ENCODE measurements around the gene SEC31B.

SEC31B gene

GRCh38 chr10:100522107-100522801, 2.6 kb upstream of the SEC31B start:
- Histone ChIP-seq H3K27me3 (ENCODE audit: low read depth) (no peaks in the 10 kb centered on the region), H3K4me1 (no peaks in the 10 kb centered on the region), H3K4me3 (no peak overlapping the region), H3K36me3 (replicated peaks) (peaks cover 38% of the 10 kb centered on the region), H3K9me3 (no peaks in the 10 kb centered on the region)
- no peak for DNase-seq (ENCODE audit: low spot score in 2 of 2)
- in situ Hi-C loops (cut with MboI; ENCODE audit: low sequenced_read_pairs), result no loop called here

- Histone ChIP-seq H3K9me3 (no peaks in the 10 kb centered on the region), H3K4me1 (no peaks in the 10 kb centered on the region), H3K27me3 (ENCODE audit: low read depth) (no peaks in the 10 kb centered on the region), H3K4me3 (no peak overlapping the region), H3K36me3 (replicated peaks) (peaks cover 23% of the 10 kb centered on the region)
- in situ Hi-C loops (cut with MboI; ENCODE audit: low sequenced_read_pairs), result no loop called here
- no peak for DNase-seq (ENCODE audit: low spot score in 2 of 2)
Observed at GRCh38 chr10:100520811-100521210, 1.1 kb upstream of the SEC31B start.

GRCh38 chr10:100518761-100519241, 860 bp downstream of the SEC31B start:
- Histone ChIP-seq H3K27me3 (ENCODE audit: low read depth) (no peaks in the 10 kb centered on the region), H3K36me3 (replicated peaks) (peaks cover 12% of the 10 kb centered on the region; the same call in 1 of the 2 replicates), H3K9me3 (no peaks in the 10 kb centered on the region), H3K4me1 (no peaks in the 10 kb centered on the region), H3K4me3 (no peak overlapping the region)
- DNase-seq (ENCODE audit: low spot score in 2 of 2), result peak; percentile 45 to 81
- in situ Hi-C loops (cut with MboI; ENCODE audit: low sequenced_read_pairs), result no loop called here

DNA sequence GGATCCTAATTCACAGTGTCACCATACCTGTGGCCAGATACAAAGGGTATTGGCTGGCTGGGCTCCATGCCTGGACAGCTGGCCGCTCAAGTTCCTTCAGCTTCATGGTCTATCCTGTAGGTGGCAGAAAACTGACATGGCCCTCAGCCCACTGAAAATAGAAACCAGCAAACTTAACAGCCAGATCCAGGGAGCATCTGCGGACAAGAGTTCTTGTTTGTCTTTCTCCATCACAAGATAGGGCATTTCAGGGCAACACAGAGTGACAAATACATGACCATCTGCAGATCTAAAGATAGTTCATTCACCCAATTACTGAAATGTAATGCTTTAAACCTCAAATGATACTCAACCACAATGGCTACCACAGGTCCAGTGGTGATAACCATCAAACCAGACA, 2.8 kb downstream of the SEC31B start:
- Histone ChIP-seq H3K36me3 (replicated peaks) (peaks cover 3% of the 10 kb centered on the region; the same call in 1 of the 2 replicates), H3K9me3 (no peaks in the 10 kb centered on the region), H3K4me3 (no peak overlapping the region), H3K4me1 (no peaks in the 10 kb centered on the region), H3K27me3 (ENCODE audit: low read depth) (no peaks in the 10 kb centered on the region)
- no peak for DNase-seq (ENCODE audit: low spot score in 2 of 2)
- in situ Hi-C loops (cut with MboI; ENCODE audit: low sequenced_read_pairs), result no loop called here

DNA sequence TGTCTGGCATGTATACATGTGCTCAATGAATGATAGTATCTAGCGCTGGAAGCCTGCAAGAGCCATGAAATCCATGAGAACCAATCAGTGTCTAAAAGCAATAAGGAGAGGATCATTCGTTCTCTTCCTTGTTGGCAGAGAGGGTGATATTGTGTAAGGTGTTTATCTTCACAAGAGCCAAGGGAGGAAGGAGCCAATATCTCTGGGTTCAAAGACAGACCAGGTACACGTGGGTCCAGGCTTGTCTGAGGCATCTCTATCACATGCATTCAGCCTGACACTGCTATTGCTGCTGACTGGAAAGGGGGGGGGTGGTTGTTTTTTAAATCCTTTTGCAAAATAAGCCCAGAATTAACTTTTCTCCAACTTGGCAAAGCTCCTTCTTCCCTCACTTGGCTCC, 4.0 kb downstream of the SEC31B start:
- Histone ChIP-seq H3K36me3 (replicated peaks) (peaks cover 3% of the 10 kb centered on the region; the same call in 1 of the 2 replicates), H3K4me1 (no peaks in the 10 kb centered on the region), H3K9me3 (no peaks in the 10 kb centered on the region), H3K27me3 (ENCODE audit: low read depth) (no peaks in the 10 kb centered on the region), H3K4me3 (no peak overlapping the region)
- DNase-seq (ENCODE audit: low spot score in 2 of 2), result no peak
- in situ Hi-C loops (cut with MboI; ENCODE audit: low sequenced_read_pairs), result no loop called here

DNA sequence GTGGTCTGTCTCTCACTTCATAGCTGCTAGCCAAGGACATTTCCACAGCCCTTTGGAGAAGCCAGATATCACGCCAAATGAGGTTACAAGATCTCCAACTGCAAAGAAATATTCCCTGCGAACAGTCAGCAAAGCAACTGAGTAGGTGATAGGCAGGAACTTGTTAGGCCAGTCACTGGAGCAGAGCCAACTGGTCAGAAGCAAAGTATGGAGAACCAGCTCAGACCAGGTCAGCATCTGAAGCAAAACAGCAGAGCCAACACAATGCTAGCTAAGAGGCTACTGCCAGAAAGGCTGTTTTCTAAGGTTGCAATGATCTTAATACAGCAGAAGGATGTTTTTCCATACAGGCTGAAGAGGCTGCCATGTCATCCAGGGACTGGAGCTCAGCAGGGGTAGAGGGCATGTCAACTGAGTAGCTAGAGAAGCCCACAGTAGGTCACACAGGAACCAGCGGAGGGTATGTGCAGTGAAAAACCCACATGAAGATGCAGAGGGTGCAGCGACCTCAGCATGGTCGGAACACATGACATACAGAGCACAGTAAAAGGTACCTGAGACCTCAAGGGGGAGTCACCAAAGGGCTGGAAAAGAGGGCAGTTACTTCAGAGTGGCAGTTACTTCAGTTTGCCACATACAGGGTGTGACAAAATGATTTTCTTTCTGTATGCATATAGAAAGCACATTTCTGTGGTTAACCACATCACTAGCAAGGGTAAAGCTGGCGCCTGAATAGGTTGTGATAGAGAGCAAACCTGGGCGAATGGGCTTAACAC, 8.9 kb downstream of the SEC31B start:
- Histone ChIP-seq H3K4me3 (no peak overlapping the region), H3K27me3 (ENCODE audit: low read depth) (no peaks in the 10 kb centered on the region), H3K9me3 (no peaks in the 10 kb centered on the region), H3K36me3 (replicated peaks) (peaks cover 12% of the 10 kb centered on the region), H3K4me1 (no peaks in the 10 kb centered on the region)
- no peak for DNase-seq (ENCODE audit: low spot score in 2 of 2)
- in situ Hi-C loops (cut with MboI; ENCODE audit: low sequenced_read_pairs), result no loop called here

GRCh38 chr10:100509241-100509840, 10.3 kb downstream of the SEC31B start:
- no peak for DNase-seq (ENCODE audit: low spot score in 2 of 2)
- in situ Hi-C loops (cut with MboI; ENCODE audit: low sequenced_read_pairs), result loop anchor here (5.0 to 10.0 kb wide), 2 partner anchors 77 to 165 kb away; partner anchors contain the start of gene SCD
- H3K4me3 ChIP-seq, result no peak overlapping the region

GRCh38 chr10:100508691-100509150, 10.9 kb downstream of the SEC31B start:
- H3K4me1 ChIP-seq, result peaks cover 7% of the 10 kb centered on the region
- in situ Hi-C loops (cut with MboI; ENCODE audit: low sequenced_read_pairs), result loop anchor here (5.0 to 10.0 kb wide), 2 partner anchors 76 to 164 kb away; partner anchors contain the start of gene SCD
- H3K27me3 ChIP-seq (ENCODE audit: low read depth), result no peaks in the 10 kb centered on the region
- H3K4me3 ChIP-seq, result no peak overlapping the region
- DNase-seq (ENCODE audit: low spot score in 2 of 2), result peak; percentile 56 to 64
- H3K9me3 ChIP-seq, result no peaks in the 10 kb centered on the region
- H3K36me3 ChIP-seq (replicated peaks), result peaks cover 15% of the 10 kb centered on the region

More at GRCh38 chr10:100509241-100509840, 10.3 kb downstream of the SEC31B start:
- Histone ChIP-seq H3K36me3 (replicated peaks) (peaks cover 15% of the 10 kb centered on the region), H3K9me3 (no peaks in the 10 kb centered on the region), H3K4me1 (peaks cover 3% of the 10 kb centered on the region), H3K27me3 (ENCODE audit: low read depth) (no peaks in the 10 kb centered on the region)

- no peak overlapping the region for H3K4me3 ChIP-seq
- in situ Hi-C loops (cut with MboI; ENCODE audit: low sequenced_read_pairs), result loop anchor here (5.0 to 10.0 kb wide), 2 partner anchors 76 to 163 kb away; partner anchors contain the start of gene SCD
Observed at GRCh38 chr10:100508266-100508665, 11.4 kb downstream of the SEC31B start.

DNA sequence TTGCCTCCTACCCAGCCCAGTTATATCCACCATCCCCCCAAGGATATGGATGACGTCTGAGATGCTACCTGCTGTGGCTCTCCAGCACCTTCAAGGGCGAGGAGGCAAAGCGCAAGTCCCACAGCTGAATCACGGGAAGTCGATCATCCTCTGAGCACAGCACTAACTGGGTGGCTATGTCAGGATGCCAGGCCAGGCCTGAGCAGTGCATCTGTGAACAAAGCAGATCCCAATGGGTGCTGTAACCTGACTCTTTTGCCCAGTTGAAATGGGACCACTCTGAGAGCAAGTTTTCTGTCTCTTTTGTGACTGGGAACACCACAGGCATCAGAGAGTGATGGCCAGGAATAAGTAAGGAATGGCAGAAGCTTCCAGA, 12.3 kb downstream of the SEC31B start:
- in situ Hi-C loops (cut with MboI; ENCODE audit: low sequenced_read_pairs), result loop anchor here (5.0 to 10.0 kb wide), 2 partner anchors 75 to 163 kb away; partner anchors contain the start of gene SCD
- peaks cover 8% of the 10 kb centered on the region for H3K4me1 ChIP-seq
- DNase-seq (ENCODE audit: low spot score in 2 of 2), result no peak
- no peak overlapping the region for H3K4me3 ChIP-seq
- peaks cover 15% of the 10 kb centered on the region for H3K36me3 ChIP-seq (replicated peaks)
- no peaks in the 10 kb centered on the region for H3K9me3 ChIP-seq
- H3K27me3 ChIP-seq (ENCODE audit: low read depth), result no peaks in the 10 kb centered on the region

More at GRCh38 chr10:100508266-100508665, 11.4 kb downstream of the SEC31B start:
- no peaks in the 10 kb centered on the region for H3K27me3 ChIP-seq (ENCODE audit: low read depth)
- DNase-seq (ENCODE audit: low spot score in 2 of 2), result no peak
- H3K4me1 ChIP-seq, result peaks cover 8% of the 10 kb centered on the region
- H3K9me3 ChIP-seq, result no peaks in the 10 kb centered on the region
- H3K36me3 ChIP-seq (replicated peaks), result peaks cover 15% of the 10 kb centered on the region

- DNase-seq (ENCODE audit: low spot score in 2 of 2), result no peak
- H3K36me3 ChIP-seq (replicated peaks), result peaks cover 17% of the 10 kb centered on the region
- no peaks in the 10 kb centered on the region for H3K27me3 ChIP-seq (ENCODE audit: low read depth)
- peaks cover 8% of the 10 kb centered on the region for H3K4me1 ChIP-seq
- H3K9me3 ChIP-seq, result no peaks in the 10 kb centered on the region
- no peak overlapping the region for H3K4me3 ChIP-seq
- in situ Hi-C loops (cut with MboI; ENCODE audit: low sequenced_read_pairs), result loop anchor here (5.0 to 10.0 kb wide), 2 partner anchors 74 to 162 kb away; partner anchors contain the start of gene SCD
Observed at GRCh38 chr10:100506596-100507356, 12.9 kb downstream of the SEC31B start.

- H3K4me1 ChIP-seq, result peaks cover 8% of the 10 kb centered on the region
- in situ Hi-C loops (cut with MboI; ENCODE audit: low sequenced_read_pairs), result loop anchor here (5.0 to 10.0 kb wide), 2 partner anchors 73 to 160 kb away; partner anchors contain the start of gene SCD
Observed at GRCh38 chr10:100505164-100505563, 14.5 kb downstream of the SEC31B start.

DNA sequence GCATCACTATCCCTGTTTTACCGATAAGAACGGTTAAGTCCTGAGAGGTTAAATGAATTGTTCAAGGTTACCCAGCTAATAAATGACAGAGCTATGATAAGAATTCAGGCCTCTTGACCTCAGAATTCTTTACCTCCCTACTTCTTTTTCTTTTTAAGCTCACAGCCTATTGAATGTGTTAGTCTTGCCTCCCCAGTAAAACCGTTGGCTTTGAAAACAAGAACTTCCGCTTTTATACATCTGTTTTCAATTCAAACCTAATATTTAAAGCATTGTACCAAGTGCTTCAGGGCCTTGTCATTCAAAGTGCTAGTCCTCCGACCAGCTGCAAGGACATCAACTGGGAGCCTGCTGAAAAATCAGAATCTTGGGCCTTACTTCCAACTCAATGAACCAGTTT, 15.6 kb downstream of the SEC31B start:
- H3K27me3 ChIP-seq (ENCODE audit: low read depth), result no peaks in the 10 kb centered on the region
- in situ Hi-C loops (cut with MboI; ENCODE audit: low sequenced_read_pairs), result loop anchor here (10.0 kb wide), 1 partner anchor 159 kb away; the partner anchor contains the start of gene SCD
- H3K4me3 ChIP-seq, result no peak overlapping the region
- DNase-seq (ENCODE audit: low spot score in 2 of 2), result peak; percentile 41 to 56
- peaks cover 34% of the 10 kb centered on the region for H3K36me3 ChIP-seq (replicated peaks)
- H3K4me1 ChIP-seq, result peaks cover 8% of the 10 kb centered on the region
- H3K9me3 ChIP-seq, result no peaks in the 10 kb centered on the region

More at GRCh38 chr10:100505164-100505563, 14.5 kb downstream of the SEC31B start:
- H3K4me3 ChIP-seq, result no peak overlapping the region
- peaks cover 28% of the 10 kb centered on the region for H3K36me3 ChIP-seq (replicated peaks)
- no peak for DNase-seq (ENCODE audit: low spot score in 2 of 2)
- H3K9me3 ChIP-seq, result no peaks in the 10 kb centered on the region
- no peaks in the 10 kb centered on the region for H3K27me3 ChIP-seq (ENCODE audit: low read depth)
